ENCODE measurements around the gene TALDO1. TPM values are rescaled to one million over a fixed set of nuclear protein-coding genes. Genes with fewer than 3 reads are reported as not detected.
A peak's percentile ranks its signal among the peaks of the same experiment; 100 is the strongest.

The TALDO1 gene
- total and polyA plus RNA-seq, 2 of the 8 experiments (the other 6 are each of a cell fraction or from before 2014, with no cell fraction given), result 265 to 308 TPM

GRCh38 chr11:776561-777287 lies 29.5 kb downstream of the TALDO1 start:
- Histone ChIP-seq H2BK12ac (ENCODE audit: low read depth, low read length) (no peak overlapping the region), H3K4me1 (replicated peaks in 1 of 4; ENCODE audit: control insufficient read depth in 3 of 4, insufficient read depth in 4 of 4, low read length in 3 of 4) (peaks cover under 1 to 16% (median 8%) of the 10 kb centered on the region in 4 experiments; a peak in 6 of 7 replicates), H3K18ac (ENCODE audit: extremely low read depth, low read length) (peak overlapping the region; percentile 81; the same call in 1 of the 2 replicates), H3K9ac (replicated peaks in 1 of 4; ENCODE audit: extremely low read depth in 1 of 4, low read depth in 3 of 4, low read length in 3 of 4) (peak overlapping the region; percentile 62 to 95 (median 82)), H3K36me3 (ENCODE audit: control insufficient read depth in 2 of 4, insufficient read depth in 4 of 4, low read length in 3 of 4) (peaks cover 3 to 11% (median 5%) of the 10 kb centered on the region in 4 experiments; a peak in 4 of 8 replicates), H2BK20ac (ENCODE audit: low read length) (no peak overlapping the region), H3K4me3 (ENCODE audit: extremely low read depth in 1 of 4, insufficient read depth in 2 of 4, low read depth in 3 of 4, low read length in 4 of 4) (peak overlapping the region; percentile 77 to 91 (median 85)), H2AK5ac (ENCODE audit: low read depth, low read length) (peak overlapping the region; percentile 75; the same call in 1 of the 2 replicates), H4K91ac (replicated peaks; ENCODE audit: insufficient read length, low read length) (peak overlapping the region; percentile 45), H3K56ac (replicated peaks; ENCODE audit: insufficient read length, low read depth, low read length) (peak overlapping the region; percentile 92), H4K8ac (ENCODE audit: extremely low read depth, insufficient read depth, low read length) (peak overlapping the region; percentile 89), H3K27ac (ENCODE audit: low read depth, low read length) (peak overlapping the region; percentile 91; the same call in 1 of the 2 replicates), H3K27me3 (replicated peaks in 1 of 4; ENCODE audit: control insufficient read depth in 3 of 4, extremely low read depth in 1 of 4, insufficient read depth in 3 of 4, low read length in 3 of 4) (no peaks in the 10 kb centered on the region), H2BK15ac (ENCODE audit: low read length) (peak overlapping the region; percentile 92; the same call in 1 of the 2 replicates), H3K14ac (ENCODE audit: insufficient read length) (no peak overlapping the region), H4K5ac (ENCODE audit: insufficient read length, low read depth, low read length) (peak overlapping the region; percentile 91), H3K79me2 (ENCODE audit: control insufficient read depth in 1 of 2, insufficient read depth in 2 of 2, low read length in 2 of 2) (peaks cover 7 to 43% of the 10 kb centered on the region in 2 experiments; a peak in 3 of 4 replicates), H3K4ac (replicated peaks; ENCODE audit: insufficient read length, low read depth, low read length) (peak overlapping the region; percentile 91), H2BK5ac (ENCODE audit: low read depth, low read length) (peak overlapping the region; percentile 77), H3K4me2 (ENCODE audit: insufficient read depth in 1 of 2, low read depth in 2 of 2, low read length in 2 of 2) (peak overlapping the region; percentile 85 to 86), H2BK120ac (replicated peaks; ENCODE audit: low read depth, low read length) (no peak overlapping the region), H4K20me1 (replicated peaks in 1 of 2; ENCODE audit: control insufficient read depth in 1 of 2, insufficient read depth in 2 of 2, low read length in 2 of 2) (peaks cover 17 to 30% of the 10 kb centered on the region in 2 experiments), H3K23ac (ENCODE audit: insufficient read length) (no peak overlapping the region), H3K79me1 (ENCODE audit: low read depth, low read length) (0 out of 2 replicates have a peak, but pooled peaks cover 6% of the 10 kb centered on the region), H2AFZ (ENCODE audit: low read length) (no peak overlapping the region), H3K23me2 (ENCODE audit: low read depth, low read length) (peaks cover 13% of the 10 kb centered on the region; the same call in 1 of the 2 replicates), H3K9me3 (ENCODE audit: insufficient read depth in 2 of 2, low read depth in 1 of 2, low read length in 1 of 2) (no peaks in the 10 kb centered on the region)
- no peak for DNase-seq (ENCODE audit: low read depth in 1 of 2, low spot score in 2 of 2)
- WGBS, 2 experiments (ENCODE audit: extremely low coverage in 1 of 2, insufficient coverage in 1 of 2, insufficient read length in 1 of 2, insufficient replicate concordance in 2 of 2, low coverage in 1 of 2, low lambda C conversion rate in 2 of 2, missing lambda C conversion rate in 1 of 2), result 3% methylated on average over 27 of the region's 65 CpGs; no CpG with 5 or more reads in 1 of the 2 experiments
- POLR2A ChIA-PET (ENCODE audit: partially characterized antibody), result interaction anchor here (0.5 to 35.3 kb wide), 20 partner anchors 9 to 979 kb away, joined by 3 to 636 read pairs (median 4); partner anchors contain the start of genes CEND1, PNPLA2, RPLP2 and TALDO1
- CTCF ChIA-PET (ENCODE audit: partially characterized antibody), result interaction anchor here (0.6 to 2.9 kb wide), 9 partner anchors 11 to 922 kb away, joined by 3 to 15 read pairs (median 3); no protein-coding TSS in a partner anchor
- FAIRE-seq, result no peak
- TF ChIP-seq CBX8 (IDR thresholded peaks at IDR 0.05; ENCODE audit: borderline replicate concordance, low read depth, low read length) (no peak), SIX5 (IDR thresholded peaks at IDR 0.05; ENCODE audit: low read depth, low read length) (no peak), POLR2A (IDR thresholded peaks at IDR 0.05; ENCODE audit: control extremely low read depth in 1 of 2, low read depth in 2 of 2, low read length in 2 of 2) (peak in 1 of 2 experiments; percentile 2; a peak in 1 of 3 replicates), SIN3A (conservative IDR thresholded peaks at IDR 0.05 in 1 of 2, IDR thresholded peaks at IDR 0.05 in 1 of 2; ENCODE audit: low read depth in 1 of 2, low read length in 2 of 2) (peak in 1 of 2 experiments; percentile 31; a peak in 1 of 4 replicates), CREB1 (IDR thresholded peaks at IDR 0.05) (0 out of 2 replicates have a peak, but pooled peaks have one; percentile 40), PHF8 (conservative IDR thresholded peaks at IDR 0.05; ENCODE audit: low read depth, low read length) (0 out of 2 replicates have a peak, but pooled peaks have one; percentile 14), NANOG (IDR thresholded peaks at IDR 0.05; ENCODE audit: insufficient read depth, low read depth, low read length, poor library complexity, severe bottlenecking) (no peak), KDM4A (IDR thresholded peaks at IDR 0.05; ENCODE audit: low read depth, low read length, severe bottlenecking) (peak; percentile 65), CEBPB (IDR thresholded peaks at IDR 0.05; ENCODE audit: low read depth, low read length) (no peak), NRF1 (IDR thresholded peaks at IDR 0.05; ENCODE audit: low read depth, low read length) (no peak)
- TF ChIP-seq, protein P1, sequence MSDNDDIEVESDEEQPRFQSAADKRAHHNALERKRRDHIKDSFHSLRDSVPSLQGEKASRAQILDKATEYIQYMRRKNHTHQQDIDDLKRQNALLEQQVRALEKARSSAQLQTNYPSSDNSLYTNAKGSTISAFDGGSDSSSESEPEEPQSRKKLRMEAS (IDR thresholded peaks at IDR 0.05), result peak; percentile 18

Data from H1 (cell line).